ENCODE data around the gene COX15. TPM values are rescaled to one million over a fixed set of nuclear protein-coding genes. Genes with fewer than 3 reads are reported as not detected.

Gene COX15
- total and polyA plus RNA-seq, 3 experiments from 2014 or later = 34.5 to 36.5 (median 35.8) TPM

DNA sequence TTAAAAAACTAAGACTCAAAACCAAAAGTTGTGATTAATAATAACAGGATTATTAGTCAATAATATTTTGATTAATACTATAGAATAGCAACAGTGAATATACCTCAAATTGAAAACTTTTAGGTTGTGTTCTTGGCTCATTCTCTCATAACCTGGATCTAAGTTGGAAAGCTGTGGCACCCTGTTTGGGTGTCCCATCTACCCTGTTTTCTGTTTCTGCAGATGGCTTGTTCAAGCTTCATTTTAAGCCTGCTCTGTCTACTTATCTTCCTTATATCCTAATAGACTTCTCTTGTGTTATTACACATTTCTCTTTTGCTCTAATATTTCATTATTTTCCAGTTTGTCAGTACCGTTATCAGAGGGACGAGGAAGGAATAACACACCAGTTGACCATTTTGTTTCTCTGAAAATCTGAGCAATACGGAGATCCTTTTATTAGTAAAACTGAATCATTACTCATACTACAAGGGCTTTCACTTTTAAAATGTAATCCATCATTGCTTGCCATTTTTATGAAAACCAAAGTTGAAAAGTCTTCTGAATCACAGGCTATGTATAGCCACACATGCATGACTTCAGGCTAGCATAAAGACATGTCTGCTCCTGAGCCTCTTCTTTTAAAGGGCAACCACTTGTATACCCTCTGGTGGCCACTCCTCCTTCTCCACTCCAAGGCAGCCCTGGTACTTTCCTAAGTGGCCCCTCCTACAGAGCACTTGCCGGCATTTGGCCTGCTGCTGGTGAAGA is 22.3 kb downstream of the COX15 start:
- peak overlapping the region; percentile 34 for H3K27ac ChIP-seq (ENCODE audit: low read depth, low read length)
- Mint-ChIP-seq H3K9me3 (no peaks in the 10 kb centered on the region), H3K4me3 (no peak overlapping the region), H3K27ac (peak overlapping the region in 2 of 8 donors; percentile 1 to 66), H3K36me3 (peaks cover 0 to 64% (median 11%) of the 10 kb centered on the region in 3 donors), H3K27me3 (no peaks in the 10 kb centered on the region), H3K4me1 (no peaks in the 10 kb centered on the region)
- ChIA-PET POLR2A (no interaction called here), CTCF (no interaction called here)
- no peaks in the 10 kb centered on the region for H3K4me1 ChIP-seq (ENCODE audit: insufficient read depth, low read length)
- H3K27me3 ChIP-seq (ENCODE audit: insufficient read depth, low read length, poor library complexity, severe bottlenecking) = no peaks in the 10 kb centered on the region
- no peak overlapping the region for H3K4me3 ChIP-seq (ENCODE audit: low read length)
- H3K36me3 ChIP-seq (ENCODE audit: insufficient read depth, low read length) = peaks cover 25% of the 10 kb centered on the region
- no peak for DNase-seq
- H3K9me3 ChIP-seq (ENCODE audit: low read length) = no peaks in the 10 kb centered on the region

DNA sequence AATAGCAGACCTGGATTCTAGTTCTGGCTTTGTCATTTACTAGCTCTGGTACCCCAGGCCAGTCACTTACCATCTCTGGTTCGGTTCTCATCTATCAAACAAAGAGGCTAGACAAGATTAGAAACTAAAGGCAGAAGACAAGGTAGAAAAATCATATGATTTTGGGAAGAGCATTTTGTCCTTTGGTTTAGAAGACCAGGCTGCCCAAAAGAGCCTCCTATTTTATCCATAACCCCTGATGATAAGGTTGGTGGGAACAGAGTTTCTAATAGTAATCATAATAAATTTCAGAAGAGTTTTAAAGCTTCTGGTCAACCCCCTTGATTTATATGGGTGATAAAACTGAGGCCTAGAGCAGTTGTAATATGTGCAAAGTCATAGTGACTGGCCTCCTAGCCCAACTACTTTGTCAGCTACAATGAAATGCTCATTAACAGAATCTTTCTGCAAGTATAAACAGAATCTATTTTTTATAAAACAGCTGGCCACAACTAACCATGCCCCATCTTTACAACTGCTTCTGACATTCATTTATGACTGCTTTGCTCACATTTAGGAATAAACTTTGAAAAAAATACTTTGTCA is 23.4 kb downstream of the COX15 start:
- Mint-ChIP-seq H3K27me3 (no peaks in the 10 kb centered on the region), H3K4me1 (no peaks in the 10 kb centered on the region), H3K9me3 (no peaks in the 10 kb centered on the region), H3K36me3 (peaks cover 0 to 64% (median 9%) of the 10 kb centered on the region in 3 donors), H3K4me3 (no peak overlapping the region), H3K27ac (peak overlapping the region in 2 of 8 donors; percentile 29 to 35)
- no peak for DNase-seq
- H3K27ac ChIP-seq (ENCODE audit: low read depth, low read length) = peak overlapping the region; percentile 20
- no peaks in the 10 kb centered on the region for H3K27me3 ChIP-seq (ENCODE audit: insufficient read depth, low read length, poor library complexity, severe bottlenecking)
- H3K36me3 ChIP-seq (ENCODE audit: insufficient read depth, low read length) = peaks cover 19% of the 10 kb centered on the region
- H3K9me3 ChIP-seq (ENCODE audit: low read length) = no peaks in the 10 kb centered on the region
- no peak overlapping the region for H3K4me3 ChIP-seq (ENCODE audit: low read length)
- ChIA-PET POLR2A (no interaction called here), CTCF (interaction anchor here (0.8 kb wide), 1 partner anchor 316 kb away, joined by 3 read pairs; no protein-coding TSS in a partner anchor)
- H3K4me1 ChIP-seq (ENCODE audit: insufficient read depth, low read length) = no peaks in the 10 kb centered on the region

DNA sequence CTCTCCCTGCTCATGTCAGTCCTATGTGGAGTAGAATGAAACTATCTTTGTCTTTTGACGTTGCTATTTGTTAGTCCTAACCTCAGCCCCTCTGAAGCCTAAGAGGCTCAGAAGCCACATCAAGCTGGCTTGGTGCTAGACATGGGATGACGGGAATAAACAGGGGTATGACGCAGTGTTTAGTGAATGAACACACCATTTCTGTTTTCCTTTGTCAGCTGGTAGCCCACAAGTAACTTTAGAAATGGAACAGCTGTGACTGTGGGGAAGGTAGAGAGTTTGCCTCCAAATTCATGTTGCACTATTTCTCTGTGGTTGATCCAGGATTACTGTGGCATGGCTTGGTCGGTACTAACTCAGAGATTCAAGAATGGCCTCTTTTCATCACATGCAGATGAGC is 31.3 kb downstream of the COX15 start:
- Mint-ChIP-seq H3K27ac (peak overlapping the region in 2 of 8 donors; percentile 21 to 62), H3K4me1 (no peaks in the 10 kb centered on the region), H3K27me3 (no peaks in the 10 kb centered on the region), H3K36me3 (peaks cover 11 to 87% (median 25%) of the 10 kb centered on the region in 3 donors), H3K9me3 (no peaks in the 10 kb centered on the region), H3K4me3 (no peak overlapping the region)
- H3K36me3 ChIP-seq (ENCODE audit: insufficient read depth, low read length) = peaks cover 17% of the 10 kb centered on the region
- no peaks in the 10 kb centered on the region for H3K4me1 ChIP-seq (ENCODE audit: insufficient read depth, low read length)
- H3K27me3 ChIP-seq (ENCODE audit: insufficient read depth, low read length, poor library complexity, severe bottlenecking) = no peaks in the 10 kb centered on the region
- no peaks in the 10 kb centered on the region for H3K9me3 ChIP-seq (ENCODE audit: low read length)
- no peak overlapping the region for H3K27ac ChIP-seq (ENCODE audit: low read depth, low read length)
- no peak overlapping the region for H3K4me3 ChIP-seq (ENCODE audit: low read length)
- ChIA-PET CTCF (no interaction called here), POLR2A (interaction anchor here (0.8 kb wide), 1 partner anchor 8 kb away, joined by 3 read pairs; no protein-coding TSS in a partner anchor)
- no peak for DNase-seq

DNA sequence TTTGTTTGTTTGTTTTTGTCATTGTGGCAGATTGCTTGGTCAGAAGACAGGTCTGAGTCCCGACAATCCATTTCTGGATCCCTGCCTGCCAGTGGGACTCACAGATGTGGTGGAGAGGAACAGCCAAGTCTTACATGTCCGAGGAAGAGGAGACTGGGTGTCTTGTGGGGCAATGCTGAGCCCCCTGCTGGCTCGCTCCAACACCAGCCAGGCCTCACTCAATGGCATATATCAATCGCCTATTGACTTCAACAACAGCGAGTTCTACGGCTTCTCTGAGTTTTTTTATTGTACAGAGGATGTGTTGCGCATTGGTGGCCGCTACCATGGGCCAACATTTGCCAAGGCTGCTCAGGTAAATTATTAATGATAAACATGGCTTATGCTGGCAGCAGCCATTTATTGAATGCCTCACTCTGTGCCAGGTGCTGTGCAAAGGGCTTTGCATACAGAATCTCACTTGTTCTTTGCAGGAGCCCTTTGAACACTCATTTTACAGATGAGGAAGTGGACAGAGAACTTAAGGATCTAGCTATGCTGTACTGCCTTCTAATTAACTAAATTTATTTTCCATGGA is 33.3 kb downstream of the COX15 start:
- no peaks in the 10 kb centered on the region for H3K4me1 ChIP-seq (ENCODE audit: insufficient read depth, low read length)
- CTCF ChIA-PET = no interaction called here
- no peak for DNase-seq
- Mint-ChIP-seq H3K4me1 (no peaks in the 10 kb centered on the region), H3K36me3 (peaks cover 11 to 77% (median 26%) of the 10 kb centered on the region in 3 donors), H3K27ac (no peak overlapping the region), H3K27me3 (no peaks in the 10 kb centered on the region), H3K4me3 (no peak overlapping the region), H3K9me3 (no peaks in the 10 kb centered on the region)
- H3K27me3 ChIP-seq (ENCODE audit: insufficient read depth, low read length, poor library complexity, severe bottlenecking) = no peaks in the 10 kb centered on the region
- POLR2A ChIA-PET = no interaction called here
- H3K27ac ChIP-seq (ENCODE audit: low read depth, low read length) = no peak overlapping the region
- H3K36me3 ChIP-seq (ENCODE audit: insufficient read depth, low read length) = peaks cover 12% of the 10 kb centered on the region
- no peak overlapping the region for H3K4me3 ChIP-seq (ENCODE audit: low read length)
- H3K9me3 ChIP-seq (ENCODE audit: low read length) = no peaks in the 10 kb centered on the region

DNA sequence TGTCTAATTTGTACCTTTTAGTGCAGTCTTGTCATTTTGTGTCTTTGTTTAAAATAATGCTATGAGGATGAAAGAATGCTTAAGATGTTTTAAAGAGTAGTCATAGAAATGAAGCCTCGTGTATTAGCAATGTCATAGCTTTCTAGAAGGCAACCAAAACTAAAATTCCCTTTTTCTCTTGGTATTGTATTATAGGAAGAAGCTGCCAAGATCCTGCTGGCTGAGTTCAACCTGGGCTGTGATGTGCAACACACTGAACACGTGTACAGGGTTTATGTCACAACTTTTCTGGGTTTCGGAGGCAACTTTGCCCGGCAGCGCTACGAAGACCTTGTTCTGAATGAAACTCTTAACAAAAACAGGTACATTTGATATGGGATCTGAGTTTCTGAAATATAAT is 36.2 kb downstream of the COX15 start:
- H3K9me3 Mint-ChIP-seq = no peaks in the 10 kb centered on the region
- H3K27ac ChIP-seq (ENCODE audit: low read depth, low read length) = no peak overlapping the region
- H3K27me3 ChIP-seq (ENCODE audit: insufficient read depth, low read length, poor library complexity, severe bottlenecking) = no peaks in the 10 kb centered on the region
- no peaks in the 10 kb centered on the region for H3K4me1 ChIP-seq (ENCODE audit: insufficient read depth, low read length)
- CTCF ChIA-PET = no interaction called here
- peaks cover 16% of the 10 kb centered on the region for H3K36me3 ChIP-seq (ENCODE audit: insufficient read depth, low read length)
- DNase-seq = no peak
- H3K36me3 Mint-ChIP-seq = peaks cover 11 to 79% (median 21%) of the 10 kb centered on the region in 3 donors
- H3K9me3 ChIP-seq (ENCODE audit: low read length) = no peaks in the 10 kb centered on the region
- no peak overlapping the region for H3K4me3 Mint-ChIP-seq
- H3K4me3 ChIP-seq (ENCODE audit: low read length) = no peak overlapping the region
- H3K27me3 Mint-ChIP-seq = no peaks in the 10 kb centered on the region
- H3K4me1 Mint-ChIP-seq = no peaks in the 10 kb centered on the region
- POLR2A ChIA-PET = no interaction called here
- no peak overlapping the region for H3K27ac Mint-ChIP-seq

DNA sequence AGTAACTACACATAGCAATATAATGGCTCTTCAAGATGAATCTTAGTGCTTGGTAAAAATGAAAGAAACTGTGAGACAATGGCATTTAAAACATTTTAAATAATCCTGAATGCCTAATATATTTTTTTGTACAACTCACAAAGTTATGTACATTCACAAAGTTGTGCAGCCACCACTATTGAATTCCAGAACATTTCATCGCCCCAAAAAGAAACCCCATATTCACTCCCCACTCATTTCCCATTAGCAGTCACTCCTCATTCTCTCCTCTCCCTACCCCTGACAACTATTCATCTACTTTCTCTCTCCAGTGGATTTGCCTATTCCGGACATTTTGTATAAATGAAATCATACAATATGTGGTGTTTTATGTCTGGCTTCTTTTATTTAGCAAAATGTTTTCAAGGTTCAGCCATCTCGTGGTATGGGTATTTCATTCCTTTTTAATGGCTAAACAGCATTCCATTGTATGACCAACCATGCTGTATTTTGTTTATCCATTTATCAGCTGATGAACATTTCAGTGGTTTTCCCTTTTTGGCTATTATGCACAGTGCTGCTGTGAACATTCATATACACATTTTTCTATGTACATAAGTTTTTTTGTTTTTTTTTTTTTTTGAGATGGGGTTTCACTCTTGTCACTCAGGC is 37.9 kb downstream of the COX15 start:
- POLR2A ChIA-PET = no interaction called here
- peaks cover 16% of the 10 kb centered on the region for H3K36me3 ChIP-seq (ENCODE audit: insufficient read depth, low read length)
- Mint-ChIP-seq H3K4me1 (no peaks in the 10 kb centered on the region), H3K4me3 (no peak overlapping the region), H3K36me3 (peaks cover 10 to 70% (median 19%) of the 10 kb centered on the region in 3 donors), H3K27ac (peak overlapping the region in 1 of 8 donors; percentile 63), H3K27me3 (no peaks in the 10 kb centered on the region), H3K9me3 (no peaks in the 10 kb centered on the region)
- H3K4me1 ChIP-seq (ENCODE audit: insufficient read depth, low read length) = no peaks in the 10 kb centered on the region
- no peak overlapping the region for H3K27ac ChIP-seq (ENCODE audit: low read depth, low read length)
- no peaks in the 10 kb centered on the region for H3K9me3 ChIP-seq (ENCODE audit: low read length)
- CTCF ChIA-PET = interaction anchor here (1.1 kb wide), 1 partner anchor 20 kb away, joined by 3 read pairs; no protein-coding TSS in a partner anchor
- H3K4me3 ChIP-seq (ENCODE audit: low read length) = no peak overlapping the region
- H3K27me3 ChIP-seq (ENCODE audit: insufficient read depth, low read length, poor library complexity, severe bottlenecking) = no peaks in the 10 kb centered on the region
- no peak for DNase-seq

DNA sequence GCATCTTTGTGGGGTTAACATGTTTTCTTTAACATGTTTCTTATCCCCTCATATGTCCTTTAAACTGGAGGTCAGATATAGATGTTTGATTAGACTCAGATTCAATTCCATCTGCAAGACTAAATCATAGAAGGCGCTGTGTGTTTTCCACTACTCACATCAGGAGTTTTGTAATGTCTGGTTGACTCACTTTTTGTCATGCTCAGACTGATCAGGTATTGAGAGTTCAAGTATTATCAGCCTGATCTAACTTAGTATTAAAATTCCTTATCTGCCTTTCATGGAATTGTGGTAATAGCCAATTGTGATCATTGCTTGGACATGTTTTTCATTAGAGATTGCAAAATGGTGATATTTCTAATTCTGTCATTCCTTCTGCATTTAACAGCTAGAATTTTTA is 42.5 kb downstream of the COX15 start:
- H3K27ac ChIP-seq (ENCODE audit: low read depth, low read length) = no peak overlapping the region
- no peaks in the 10 kb centered on the region for H3K9me3 ChIP-seq (ENCODE audit: low read length)
- H3K36me3 ChIP-seq (ENCODE audit: insufficient read depth, low read length) = peaks cover 5% of the 10 kb centered on the region
- Mint-ChIP-seq H3K4me3 (no peak overlapping the region), H3K4me1 (no peaks in the 10 kb centered on the region), H3K27me3 (no peaks in the 10 kb centered on the region), H3K9me3 (no peaks in the 10 kb centered on the region), H3K27ac (peak overlapping the region in 1 of 8 donors; percentile 66), H3K36me3 (peaks cover 3 to 51% (median 19%) of the 10 kb centered on the region in 3 donors)
- H3K4me3 ChIP-seq (ENCODE audit: low read length) = no peak overlapping the region
- POLR2A ChIA-PET = no interaction called here
- H3K27me3 ChIP-seq (ENCODE audit: insufficient read depth, low read length, poor library complexity, severe bottlenecking) = no peaks in the 10 kb centered on the region
- CTCF ChIA-PET = no interaction called here
- DNase-seq = no peak
- no peaks in the 10 kb centered on the region for H3K4me1 ChIP-seq (ENCODE audit: insufficient read depth, low read length)

DNA sequence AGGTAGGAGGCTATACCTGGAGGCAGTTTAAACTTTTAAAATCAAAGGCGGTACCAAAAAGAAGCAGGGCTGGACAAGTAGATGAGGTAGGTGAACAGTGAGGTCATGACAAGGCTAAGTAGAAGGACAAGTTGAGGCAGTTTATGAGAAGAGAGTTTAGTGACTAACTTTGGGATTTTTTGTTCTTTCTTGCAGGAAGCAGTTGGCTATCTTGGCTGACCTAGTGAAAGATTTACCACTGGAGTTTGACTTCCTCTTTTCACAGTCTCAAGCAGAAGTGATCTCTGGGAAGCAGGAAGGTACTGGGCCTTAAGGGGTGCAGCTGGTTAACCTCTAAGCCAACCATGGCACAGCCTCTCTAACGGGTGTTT is 46.3 kb downstream of the COX15 start:
- POLR2A ChIA-PET = no interaction called here
- Histone ChIP-seq H3K27ac (ENCODE audit: low read depth, low read length) (no peak overlapping the region), H3K4me1 (ENCODE audit: insufficient read depth, low read length) (no peaks in the 10 kb centered on the region), H3K9me3 (ENCODE audit: low read length) (no peaks in the 10 kb centered on the region), H3K27me3 (ENCODE audit: insufficient read depth, low read length, poor library complexity, severe bottlenecking) (no peaks in the 10 kb centered on the region), H3K4me3 (ENCODE audit: low read length) (no peak overlapping the region), H3K36me3 (ENCODE audit: insufficient read depth, low read length) (no peaks in the 10 kb centered on the region)
- Mint-ChIP-seq H3K36me3 (peaks cover 3 to 39% (median 18%) of the 10 kb centered on the region in 3 donors), H3K27me3 (no peaks in the 10 kb centered on the region), H3K9me3 (no peaks in the 10 kb centered on the region), H3K4me3 (no peak overlapping the region), H3K27ac (no peak overlapping the region), H3K4me1 (no peaks in the 10 kb centered on the region)
- DNase-seq = no peak
- CTCF ChIA-PET = no interaction called here

Measured in CD8-positive, alpha-beta memory T cell (primary cell).